22Rv1 (cell line): ENCODE results near the gene SUPT3H.

Source experiments
- CTCF ChIP-seq: fragments of 450-650 bp; IDR thresholded peaks from 2 replicates; pipeline ENCODE4 v1.5.1; 2017; ENCODE audit warnings: mild to moderate bottlenecking
- ZFX ChIP-seq: fragments of 450-650 bp; IDR thresholded peaks from 2 replicates; pipeline ENCODE4 v1.6.1; 2017; ENCODE audit warnings: antibody characterized with exemption, borderline replicate concordance

GRCh38 chr6:44811456-44811855 lies 566.3 kb downstream of the SUPT3H start:
- TF ChIP-seq CTCF, result no peak
- no peak for TF ChIP-seq ZFX
